NCI-H2196 treated with DMSO at 0.1 percent for 48 hours (cell line): ENCODE data around the gene PKIB.

Source experiments
- DNase-seq: peaks from one replicate; lab custom pipeline; 2025; ENCODE audit not compliant: unreplicated experiment; lab: John Stamatoyannopoulos, UW

PKIB gene

GRCh38 chr6:122709922-122710512 lies 99.8 kb downstream of the PKIB start:
- DNase-seq = no peak

DNA sequence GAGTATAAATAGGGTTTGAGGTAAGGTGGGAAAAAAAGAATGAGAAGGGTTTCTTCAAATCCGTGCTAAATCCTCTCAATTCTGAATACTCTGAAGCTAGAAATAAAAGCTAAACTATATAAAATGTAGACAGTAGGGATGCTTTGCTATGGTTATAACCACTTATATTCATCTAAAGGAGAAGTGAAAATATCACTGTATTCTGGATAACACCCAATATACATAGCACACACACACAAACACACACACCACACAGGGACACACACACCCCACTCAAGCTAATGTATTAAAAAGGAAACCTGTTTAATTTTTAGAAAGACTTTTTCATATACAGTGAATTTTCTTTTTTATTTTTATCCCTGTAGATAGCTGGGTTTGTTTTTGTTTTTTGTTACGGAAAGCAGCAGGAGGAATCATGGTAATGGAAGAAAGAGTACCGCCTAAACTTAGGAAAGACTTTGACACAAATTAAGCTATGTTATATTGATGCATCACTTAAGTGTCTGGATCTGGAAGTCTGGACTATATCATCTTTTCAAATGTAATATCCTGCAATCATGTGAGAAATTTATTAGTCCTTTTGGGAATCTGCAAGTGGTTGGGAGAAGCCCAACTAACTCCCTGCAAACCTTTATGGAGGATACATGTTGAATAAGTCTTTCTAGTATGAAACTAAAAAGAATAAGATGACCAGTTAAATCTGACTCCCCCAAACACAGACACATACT lies 100.9 kb downstream of the PKIB start:
- no peak for DNase-seq

DNA sequence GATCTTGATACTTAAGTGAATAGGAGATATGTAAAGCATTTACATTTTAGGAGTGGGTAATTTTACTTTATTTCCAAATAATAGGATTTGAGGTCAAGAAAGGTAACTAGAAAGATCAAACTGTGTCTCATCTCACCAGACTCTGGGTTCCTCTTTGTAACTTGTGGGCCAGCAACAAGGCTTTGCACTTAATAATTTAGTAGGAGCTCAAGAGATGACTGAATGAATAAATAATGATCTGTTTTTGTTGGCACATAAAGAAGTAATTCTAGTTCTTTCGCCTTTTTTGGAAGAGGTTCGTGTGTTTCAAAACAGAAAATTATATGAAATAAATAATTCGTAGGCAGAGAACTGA lies 101.9 kb downstream of the PKIB start:
- DNase-seq = no peak

DNA sequence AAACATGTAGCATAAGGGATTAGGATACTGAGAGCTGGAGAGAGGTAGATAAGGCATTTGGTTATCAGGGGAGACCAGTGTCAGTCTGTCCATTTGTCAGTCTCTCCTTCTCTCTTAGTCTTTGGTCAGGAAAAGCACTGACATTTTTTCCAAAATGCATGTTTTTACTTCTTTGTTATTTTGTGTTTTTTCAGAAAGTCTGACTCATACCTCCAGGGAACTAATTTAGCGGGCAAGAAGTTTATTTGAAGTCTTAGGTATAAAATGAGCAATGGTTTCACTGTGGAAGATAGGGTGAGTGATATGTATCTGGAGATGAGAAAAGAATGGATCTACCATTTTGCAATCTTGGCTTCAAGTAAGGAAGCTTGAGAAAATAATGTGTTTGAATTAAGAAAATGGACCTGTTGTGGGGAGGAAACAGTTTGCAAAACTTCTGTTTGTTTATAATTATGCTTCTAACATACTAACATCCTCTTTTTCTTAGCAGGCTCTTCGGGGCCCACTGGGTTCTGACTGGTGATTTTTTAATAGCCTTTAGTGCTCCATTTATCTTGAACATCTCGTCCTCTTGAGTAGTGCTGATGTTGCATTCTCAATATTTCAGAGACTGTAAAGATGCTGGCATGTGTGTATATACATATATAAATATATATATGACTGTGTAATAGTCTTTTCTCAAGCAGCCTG lies 102.4 kb downstream of the PKIB start:
- no peak for DNase-seq

DNA sequence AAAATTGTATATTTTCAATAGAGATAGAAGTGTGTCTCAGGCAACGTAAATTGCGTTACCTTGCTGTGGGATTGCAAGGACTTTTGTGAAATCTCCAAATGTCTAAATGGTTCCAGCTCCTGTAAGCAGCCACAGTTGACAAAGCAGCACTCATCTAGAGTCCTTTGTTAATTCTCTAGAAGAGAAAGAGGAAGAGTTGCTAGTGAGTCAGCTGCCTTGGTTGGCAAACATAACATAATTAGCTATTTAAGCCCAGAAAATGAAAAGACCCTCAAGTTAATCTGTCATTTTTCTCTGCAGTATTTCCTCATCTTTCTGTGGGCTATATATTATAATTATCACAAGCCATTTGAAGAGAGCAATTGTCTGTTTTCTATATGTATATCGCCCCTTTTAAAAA lies 102.9 kb downstream of the PKIB start:
- no peak for DNase-seq

DNA sequence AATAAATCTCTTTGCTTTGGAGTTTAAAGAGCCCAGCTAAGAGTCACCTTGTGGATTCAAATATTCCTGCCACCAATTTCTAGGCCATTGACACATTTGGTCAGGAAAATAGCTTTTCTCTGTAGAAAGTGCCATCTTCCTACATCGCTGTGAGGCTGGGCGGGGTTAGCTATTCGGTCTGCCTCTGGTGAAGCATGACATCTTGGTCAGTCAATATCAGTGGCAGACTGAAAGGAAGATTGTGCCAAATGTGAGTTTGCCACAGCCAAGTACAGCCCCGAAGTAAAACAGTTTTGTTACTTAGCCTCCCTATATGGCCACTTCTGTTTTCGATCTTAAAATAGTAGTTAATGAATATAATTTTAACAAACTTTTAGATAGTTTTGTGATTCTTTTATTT lies 103.9 kb downstream of the PKIB start:
- no peak for DNase-seq

- no peak for DNase-seq
Observed at GRCh38 chr6:122715725-122716124, 105.5 kb downstream of the PKIB start.

- no peak for DNase-seq
Observed at GRCh38 chr6:122717350-122717749, 107.1 kb downstream of the PKIB start.

DNA sequence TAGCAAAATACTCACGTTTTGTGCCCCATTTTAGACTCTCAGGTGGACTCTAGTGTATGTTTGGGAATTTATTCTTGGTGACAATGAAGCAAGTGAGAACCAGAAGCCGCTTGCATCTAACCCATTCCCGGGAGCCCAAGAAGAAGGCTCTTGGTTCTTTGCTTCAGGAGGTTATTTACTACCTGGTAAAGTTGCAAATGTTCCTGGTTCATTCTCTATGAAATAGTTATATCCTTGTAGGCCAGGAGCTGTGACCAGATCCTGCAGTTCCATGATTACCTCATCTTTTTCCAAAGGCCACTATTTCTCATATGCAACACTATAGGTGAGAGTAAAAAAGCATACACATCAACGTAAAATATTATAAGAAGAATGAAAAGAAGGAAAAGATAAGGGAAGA lies 108.4 kb downstream of the PKIB start:
- no peak for DNase-seq

- no peak for DNase-seq
Observed at GRCh38 chr6:122719176-122719575, 109.0 kb downstream of the PKIB start.

- DNase-seq = no peak
Observed at GRCh38 chr6:122722746-122723145, 112.5 kb downstream of the PKIB start.

GRCh38 chr6:122726649-122727048 lies 116.4 kb downstream of the PKIB start:
- DNase-seq = no peak

DNA sequence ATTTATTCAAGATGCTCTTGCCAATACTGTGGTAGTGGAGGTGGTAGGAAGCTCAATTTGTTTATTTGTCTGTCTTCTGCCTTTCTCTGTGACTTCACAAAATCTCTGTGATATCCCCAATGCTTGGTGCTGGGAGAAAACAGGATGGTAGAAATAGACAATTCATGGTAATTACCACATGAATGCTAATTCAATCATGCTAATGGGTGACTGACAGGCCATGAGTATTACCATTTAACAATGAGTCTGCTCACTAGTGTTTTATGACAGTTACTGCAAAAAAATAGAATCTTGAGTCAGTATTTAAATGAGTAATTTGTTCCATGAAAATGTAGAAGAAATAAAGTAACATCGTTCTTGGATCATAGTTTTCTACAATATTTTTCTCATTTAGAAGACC lies 117.0 kb downstream of the PKIB start:
- no peak for DNase-seq

- no peak for DNase-seq
Observed at GRCh38 chr6:122730334-122730733, 120.1 kb downstream of the PKIB start.

- DNase-seq = peak; percentile 38
Observed at GRCh38 chr6:122730775-122731386, 120.7 kb downstream of the PKIB start.

DNA sequence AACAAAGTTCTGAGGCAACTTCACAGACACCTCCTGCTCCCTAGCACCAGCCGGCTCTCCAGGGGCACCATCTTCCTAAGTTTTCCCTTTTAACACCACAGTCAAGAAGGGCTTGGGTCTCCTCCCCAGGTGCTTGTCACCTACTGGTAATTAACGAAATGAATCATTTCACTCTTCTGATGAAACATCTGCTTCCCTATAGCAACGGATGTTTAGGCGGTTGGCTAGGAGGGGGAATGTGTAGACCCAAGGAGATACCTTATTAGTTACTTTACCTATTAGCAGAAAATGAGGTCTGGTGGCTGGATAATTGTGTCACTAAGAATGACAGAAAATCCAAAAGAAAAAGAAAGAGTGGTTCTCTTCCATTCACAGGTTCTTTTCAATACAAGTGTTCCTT lies 123.1 kb downstream of the PKIB start:
- no peak for DNase-seq

GRCh38 chr6:122734529-122735395 lies 124.6 kb downstream of the PKIB start:
- DNase-seq = no peak

DNA sequence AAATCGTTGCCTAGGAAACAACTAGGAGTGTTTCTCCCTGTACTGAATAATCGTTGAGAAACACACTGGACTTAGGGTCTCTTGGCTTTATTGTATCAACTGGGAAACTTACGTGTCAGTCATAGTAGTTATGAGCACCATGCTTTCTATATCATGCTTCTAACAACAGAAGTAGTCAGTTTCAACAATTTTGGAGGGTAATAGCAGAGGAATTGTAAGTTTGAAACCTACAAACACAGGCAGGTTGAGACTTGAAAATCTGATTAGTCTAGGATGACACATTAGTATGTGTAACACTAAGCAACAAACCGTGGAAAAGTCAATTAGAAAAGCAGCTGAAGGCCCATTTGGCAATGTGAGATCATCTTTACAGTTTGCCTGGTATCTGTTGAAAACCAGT lies 125.4 kb downstream of the PKIB start:
- peak; percentile 57 for DNase-seq

DNA sequence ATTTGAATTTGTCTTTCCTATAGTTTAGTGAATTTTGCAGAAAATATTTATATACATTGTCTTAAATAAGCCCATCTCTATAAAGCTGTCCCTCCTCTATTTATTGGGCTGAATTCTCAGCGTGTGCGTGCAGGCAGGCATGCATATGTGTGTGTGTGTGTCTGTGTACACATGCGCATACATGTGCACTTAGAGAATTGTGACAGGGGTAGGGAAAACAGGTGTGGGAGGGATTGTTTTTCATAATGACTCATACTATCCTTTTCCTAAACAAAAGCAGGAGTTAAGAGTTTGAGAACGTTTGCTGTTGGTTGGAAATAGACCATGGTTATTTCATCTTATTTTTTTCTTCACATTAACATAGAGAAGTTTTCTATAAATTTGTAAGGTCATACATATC lies 126.0 kb downstream of the PKIB start:
- peak; percentile 58 for DNase-seq

- peak; percentile 17 for DNase-seq
Observed at GRCh38 chr6:122736616-122737015, 126.4 kb downstream of the PKIB start.

DNA sequence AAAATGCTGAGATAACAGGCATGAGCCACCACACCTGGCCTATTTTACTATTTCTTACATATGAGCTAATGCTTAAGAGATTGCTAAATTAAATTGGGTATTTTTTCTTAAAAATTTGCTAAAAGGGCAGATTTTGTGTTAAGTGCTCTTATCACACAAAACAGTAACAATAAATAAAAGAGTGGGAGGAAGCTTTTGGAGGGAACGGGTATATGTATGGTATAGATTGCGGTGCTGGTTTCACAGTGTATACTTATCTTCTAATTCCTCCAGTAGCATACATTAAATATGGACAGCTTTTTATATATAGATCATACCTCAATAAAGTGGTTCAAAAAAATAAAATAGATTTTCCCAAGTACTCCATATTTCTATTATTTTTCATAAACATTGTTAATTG lies 129.9 kb downstream of the PKIB start:
- DNase-seq = no peak
